GM21390 (cell line): ENCODE measurements around the gene TTC19.
"Not testable (repeated sequence)": the region's sequence is repeated elsewhere in the genome, so short reads cannot be mapped to it uniquely, and the experiment has no call there.

ENCODE experiments used
- ATAC-seq: cut with Tn5 transposase; IDR thresholded peaks from one replicate; pipeline ENCODE4 v1.9.1; 2021; ENCODE audit not compliant: unreplicated experiment

The TTC19 gene

DNA sequence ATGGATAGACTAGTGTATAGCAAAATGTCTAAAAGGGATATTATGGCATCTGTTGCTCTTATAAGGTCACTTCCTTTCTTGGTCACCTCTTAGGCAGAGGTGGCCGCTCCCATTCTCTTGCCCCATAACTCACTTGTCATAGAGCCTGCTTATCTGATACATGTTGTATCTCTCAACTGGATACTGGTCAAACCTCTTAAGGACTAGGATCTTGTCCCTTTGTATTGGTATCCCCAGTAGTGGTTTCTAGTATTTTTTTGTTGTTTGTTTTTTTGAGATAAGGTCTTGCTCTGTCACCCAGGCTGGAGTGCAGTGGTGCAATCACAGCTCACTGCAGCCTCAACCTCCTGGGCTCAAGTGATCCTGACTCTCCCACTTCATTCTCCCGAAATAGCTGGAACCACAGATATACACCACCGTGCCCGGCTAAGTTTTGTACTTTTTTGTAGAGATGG lies 27.1 kb upstream of the TTC19 start:
- no peak for ATAC-seq

DNA sequence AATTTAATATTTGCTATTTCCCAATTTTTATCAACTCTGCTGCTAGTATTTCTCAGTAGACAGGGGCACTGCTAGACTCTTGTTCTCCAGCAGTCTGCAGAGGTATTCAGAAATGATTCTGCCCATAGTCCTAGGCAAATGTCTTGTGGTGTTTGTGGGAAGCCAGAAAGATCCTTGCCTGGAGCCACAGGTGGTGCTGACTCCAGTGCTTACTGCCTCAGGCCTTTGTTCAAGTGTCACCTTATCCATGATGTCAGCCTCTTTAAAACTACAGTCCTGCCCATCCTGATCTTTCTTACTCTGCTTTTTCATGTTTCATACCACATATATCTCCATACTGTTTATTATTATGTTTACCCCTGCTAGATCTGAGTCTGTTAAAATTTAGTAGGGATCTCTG lies 26.6 kb upstream of the TTC19 start:
- ATAC-seq: no peak

- ATAC-seq: no peak
Measured at GRCh38 chr17:15973834-15974233, 25.8 kb upstream of the TTC19 start.

GRCh38 chr17:15977894-15978293 lies 21.7 kb upstream of the TTC19 start:
- ATAC-seq: no peak

GRCh38 chr17:15978606-15979005 lies 21.0 kb upstream of the TTC19 start:
- no peak for ATAC-seq

- ATAC-seq: not testable (repeated sequence)
Measured at GRCh38 chr17:15979013-15979412, 20.6 kb upstream of the TTC19 start.

GRCh38 chr17:15981208-15981607 lies 18.4 kb upstream of the TTC19 start:
- peak; percentile 94 for ATAC-seq

DNA sequence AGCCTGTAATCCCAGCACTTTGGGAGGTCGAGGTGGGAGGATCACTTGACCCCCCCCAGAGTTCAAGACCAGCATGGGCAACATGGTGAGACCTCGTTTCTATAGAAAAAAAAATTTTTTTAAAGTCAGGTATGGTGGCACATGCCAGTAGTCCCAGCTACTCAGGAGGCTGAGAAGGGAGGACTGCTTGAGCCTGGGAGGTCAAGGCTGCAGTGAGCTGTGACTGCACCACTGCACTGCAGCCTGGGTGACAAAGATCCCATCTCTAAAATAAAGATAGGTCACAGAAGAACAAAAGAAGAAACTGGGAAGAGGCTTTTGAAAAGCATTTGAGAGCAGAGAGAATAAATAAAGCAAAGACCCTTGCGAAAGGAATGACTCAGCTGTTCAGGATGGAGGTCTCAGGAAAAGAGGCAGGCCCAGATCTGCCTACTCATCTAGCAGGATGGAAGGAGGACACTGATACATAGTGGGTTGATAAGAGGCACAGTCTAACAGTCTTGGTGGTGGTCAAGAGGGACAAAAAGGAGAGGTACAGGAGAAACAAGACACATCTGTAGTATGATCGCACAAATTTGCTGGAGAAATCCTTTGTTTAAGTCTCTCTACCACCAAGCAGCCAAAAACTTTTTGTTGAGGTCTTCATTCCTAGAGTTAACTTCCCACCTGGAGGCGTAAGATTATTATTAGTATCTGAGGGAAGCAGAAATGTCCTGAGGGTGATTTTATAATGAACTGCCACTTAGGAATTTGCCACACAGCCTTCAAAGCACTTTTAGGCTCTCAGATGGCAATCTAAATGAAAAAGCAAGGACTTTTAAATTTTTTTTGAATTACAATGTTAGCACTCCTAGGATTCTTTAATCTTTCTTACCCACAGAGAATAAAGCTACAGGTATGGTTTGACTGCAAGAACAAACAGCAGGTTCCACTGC lies 17.7 kb upstream of the TTC19 start:
- ATAC-seq: no peak

DNA sequence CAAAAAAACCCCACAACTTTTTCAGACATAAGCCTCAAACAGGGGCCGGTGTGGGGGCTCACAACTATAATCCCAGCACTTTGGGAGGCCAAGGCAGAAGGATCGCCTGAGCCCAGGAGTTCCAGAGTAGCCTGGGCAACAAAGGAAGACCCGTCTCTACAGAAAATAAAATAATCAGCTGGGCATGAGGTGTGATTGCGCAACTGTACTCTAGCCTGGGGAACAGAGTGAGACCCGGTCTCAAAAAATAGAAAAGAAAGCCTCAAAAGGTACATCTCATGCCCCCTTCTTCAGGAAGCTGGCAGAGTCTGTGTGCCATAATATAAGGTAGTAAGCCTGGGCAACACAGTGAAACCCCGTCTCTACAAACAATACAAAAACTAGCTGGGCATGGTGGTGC lies 3.3 kb upstream of the TTC19 start:
- no peak for ATAC-seq

DNA sequence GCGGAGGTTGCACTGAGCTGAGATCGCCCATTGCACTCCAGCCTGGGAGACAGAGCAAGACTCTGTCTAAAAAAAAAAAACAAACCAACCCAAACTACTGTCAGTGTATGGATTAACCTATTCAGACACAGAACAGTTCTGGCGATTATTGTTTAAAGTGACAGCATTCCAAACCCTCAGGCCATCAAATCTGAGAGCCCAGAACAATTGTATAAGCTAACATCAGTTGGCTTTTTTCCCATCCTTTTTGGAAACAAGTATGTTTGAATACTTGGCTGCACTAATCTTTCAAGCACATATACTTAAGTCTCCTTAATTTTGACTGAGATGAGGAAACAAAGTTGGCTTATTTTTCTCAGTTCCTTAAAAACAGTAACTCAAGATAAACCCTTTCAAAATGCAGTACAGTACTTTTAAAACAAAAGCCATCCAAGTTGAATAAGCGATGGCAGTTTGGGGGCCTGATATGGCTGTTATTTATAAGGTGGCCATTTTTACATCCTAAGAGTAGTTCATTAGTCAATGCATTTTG lies 1.5 kb upstream of the TTC19 start:
- ATAC-seq: no peak

GRCh38 chr17:15999974-16000827 lies 577 bp downstream of the TTC19 start:
- ATAC-seq: peak; percentile 33

- ATAC-seq: no peak
Measured at GRCh38 chr17:16001226-16001897, 1.7 kb downstream of the TTC19 start.

- no peak for ATAC-seq
Measured at GRCh38 chr17:16002708-16003260, 3.2 kb downstream of the TTC19 start.

DNA sequence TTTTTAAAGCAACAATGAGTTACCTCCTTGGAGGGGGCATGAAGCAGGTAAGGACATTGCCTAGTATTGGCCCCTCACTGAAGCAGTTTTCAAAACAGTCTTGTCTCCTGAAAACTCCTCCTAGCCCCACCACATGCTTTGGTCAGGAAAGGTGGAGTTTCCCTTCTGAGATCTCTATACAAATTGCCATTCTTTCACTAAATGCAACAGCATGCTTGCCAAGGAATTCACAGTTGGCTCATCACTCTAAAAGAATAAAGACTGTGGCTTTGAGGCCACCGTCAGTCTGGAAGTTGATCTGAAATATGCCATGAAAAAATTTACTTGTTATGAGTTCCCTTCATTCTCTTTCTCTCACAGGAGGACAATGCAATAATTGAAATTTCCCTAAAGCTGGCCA lies 4.2 kb downstream of the TTC19 start:
- no peak for ATAC-seq

- ATAC-seq: no peak
Measured at GRCh38 chr17:16005636-16006035, 6.0 kb downstream of the TTC19 start.

- no peak for ATAC-seq
Measured at GRCh38 chr17:16007439-16007838, 7.8 kb downstream of the TTC19 start.

GRCh38 chr17:16013943-16014407 lies 14.4 kb downstream of the TTC19 start:
- ATAC-seq: no peak

GRCh38 chr17:16019347-16019746 lies 19.7 kb downstream of the TTC19 start:
- ATAC-seq: no peak

- ATAC-seq: no peak
Measured at GRCh38 chr17:16023881-16024280, 24.3 kb downstream of the TTC19 start.

DNA sequence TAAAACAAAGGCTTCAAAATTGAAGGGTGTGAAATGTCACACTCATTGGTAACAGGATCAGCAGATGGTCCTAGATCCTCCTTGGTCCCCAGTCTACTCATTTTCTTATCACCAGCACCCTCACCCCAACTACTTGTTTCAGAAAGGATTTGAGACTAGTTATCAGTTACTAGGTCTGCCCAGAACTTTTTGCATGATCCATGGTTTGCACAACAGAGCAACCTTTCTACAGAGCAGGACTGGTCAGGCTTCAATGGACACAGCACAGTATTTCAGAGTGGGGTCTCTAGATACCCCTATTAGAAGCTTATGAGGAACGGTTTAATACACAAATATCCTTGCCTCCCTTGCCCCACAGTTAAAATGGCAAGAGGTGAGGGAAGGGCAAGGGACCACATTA lies 25.6 kb downstream of the TTC19 start:
- ATAC-seq: no peak

DNA sequence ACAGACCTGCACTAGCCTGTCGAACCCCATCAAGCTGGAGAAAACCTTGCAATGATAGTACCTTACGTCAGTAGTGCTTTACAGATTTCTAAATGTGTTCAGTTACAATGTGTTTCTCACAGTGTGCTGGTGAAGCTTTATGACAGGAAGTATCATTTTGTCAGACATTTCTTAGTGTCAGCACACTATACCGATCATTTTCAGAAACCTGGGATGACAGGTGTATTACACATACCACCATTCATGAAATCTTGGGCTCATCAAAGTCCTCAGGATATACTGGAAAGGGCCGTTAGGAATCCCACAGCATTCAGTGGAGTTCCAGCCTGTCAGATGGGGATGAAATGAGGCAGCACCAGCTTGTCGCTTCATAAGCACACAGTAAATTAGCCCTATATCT lies 27.3 kb downstream of the TTC19 start:
- ATAC-seq: no peak
